Activated T-cell treated with anti-CD3 and anti-CD28 coated beads, Interleukin-2, amount 50 U/mL, for 4 hours (primary cell): ENCODE measurements around the gene LRRC1. TPM values are rescaled to one million over a fixed set of nuclear protein-coding genes. Genes with fewer than 3 reads are reported as not detected.

Source experiments
- ATAC-seq, 2 donors: fragments of 200-7000 bp; cut with Tn5 transposase; one replicate each; pipeline ENCODE4 v1.10.0; 2021
- DNase-seq: peaks from one replicate; pipeline ENCODE4 v3.0.0-alpha.2; 2020
- H3K27me3 Mint-ChIP-seq: one replicate; pipeline ENCODE4 v1.8.0; 2021; ENCODE audit warnings: low read depth, mixed read lengths
- H3K36me3 Mint-ChIP-seq: one replicate; pipeline ENCODE4 v1.8.0; 2022; ENCODE audit warnings: mixed read lengths; ENCODE audit not compliant: insufficient read depth
- H3K4me1 Mint-ChIP-seq: one replicate; pipeline ENCODE4 v1.8.0; 2021; ENCODE audit warnings: low read depth, mixed read lengths
- H3K4me3 Mint-ChIP-seq: one replicate; pipeline ENCODE4 v1.8.0; 2021; ENCODE audit warnings: mild to moderate bottlenecking, moderate library complexity, mixed read lengths
- H3K9me3 Mint-ChIP-seq: one replicate; pipeline ENCODE4 v1.8.0; 2021; ENCODE audit warnings: mixed read lengths
- total RNA-seq, 3 donors: library from RNA; stranded (reverse); gene quantifications; one replicate each; pipeline ENCODE4 v1.2.1, GENCODE V29; 2021

Gene LRRC1
- total RNA-seq, 3 donors from 2014 or later: 0.78 to 1.9 (median 0.79) TPM

GRCh38 chr6:53961679-53962370 is 167.0 kb downstream of the LRRC1 start:
- Mint-ChIP-seq H3K36me3 (no peaks in the 10 kb centered on the region), H3K4me3 (no peak overlapping the region), H3K27me3 (peaks cover 7% of the 10 kb centered on the region), H3K4me1 (no peaks in the 10 kb centered on the region), H3K9me3 (no peaks in the 10 kb centered on the region)
- no peak for ATAC-seq
- DNase-seq: no peak

GRCh38 chr6:53962646-53963045 is 167.8 kb downstream of the LRRC1 start:
- no peak for DNase-seq
- no peaks in the 10 kb centered on the region for H3K4me1 Mint-ChIP-seq
- peaks cover 4% of the 10 kb centered on the region for H3K27me3 Mint-ChIP-seq
- no peak for ATAC-seq
- H3K36me3 Mint-ChIP-seq: no peaks in the 10 kb centered on the region
- no peak overlapping the region for H3K4me3 Mint-ChIP-seq
- no peaks in the 10 kb centered on the region for H3K9me3 Mint-ChIP-seq

GRCh38 chr6:53967415-53967814 is 172.6 kb downstream of the LRRC1 start:
- H3K27me3 Mint-ChIP-seq: peaks cover 5% of the 10 kb centered on the region
- no peak for ATAC-seq
- H3K9me3 Mint-ChIP-seq: no peaks in the 10 kb centered on the region
- H3K4me3 Mint-ChIP-seq: no peak overlapping the region
- DNase-seq: no peak
- H3K4me1 Mint-ChIP-seq: no peaks in the 10 kb centered on the region
- H3K36me3 Mint-ChIP-seq: no peaks in the 10 kb centered on the region

Other genes starting within 250 kb of the LRRC1 start
- gene GCLC, start 249.9 kb upstream of the LRRC1 start, total RNA-seq: 10 to 100 TPM; 31.8 to 36.8 (median 32.2) TPM
- under 1 TPM; 0.13 to 0.16 (median 0.14) TPM for gene KLHL31, start 129.2 kb upstream of the LRRC1 start, total RNA-seq